HEK293 (cell line): Measurements from ENCODE around the gene CHRM4.

Experiments used
- CTCF ChIA-PET: fragments of 350-600 bp; formaldehyde crosslinking; extraction: SDS; loops from one replicate; lab custom pipeline; 2021; ENCODE audit warnings: antibody characterized with exemption; lab: Yijun Ruan, JAX
- POLR2A ChIA-PET: fragments of 300-600 bp; formaldehyde crosslinking; extraction: SDS; loops from one replicate; lab custom pipeline; 2020; ENCODE audit warnings: antibody characterized with exemption, inconsistent platforms; lab: Yijun Ruan, JAX
- H3K27ac ChIP-seq: fragments of 200-500 bp; sonication (Bioruptor generic); 2 replicates; pipeline ENCODE4 v1.5.1; 2014; ENCODE audit warnings: low read depth, low read length, control low read depth, inconsistent platforms; ENCODE audit errors: extremely low read depth
- H3K36me3 ChIP-seq, 2 experiments: fragments of 200-500 bp in 1 of 2; sonication (Bioruptor generic) in 1 of 2; 1 replicate in 1 of 2; 2 replicates in 1 of 2; pipeline ENCODE4 v1.5.1; 2014 to 2017; ENCODE audit warnings: inconsistent platforms in 2 of 2, low read length in 2 of 2; ENCODE audit not compliant: control insufficient read depth in 2 of 2, insufficient read depth in 1 of 2
- H3K4me1 ChIP-seq: fragments of 200-500 bp; sonication (Bioruptor generic); 2 replicates; pipeline ENCODE4 v1.5.1; 2014; ENCODE audit warnings: mild to moderate bottlenecking, low read length, inconsistent platforms; ENCODE audit not compliant: control insufficient read depth, insufficient read depth
- H3K4me3 ChIP-seq: 2 replicates; pipeline ENCODE4 v1.5.1; 2011; ENCODE audit warnings: low read depth, mild to moderate bottlenecking, control low read depth, low read length, moderate library complexity
- H3K9me3 ChIP-seq: fragments of 200-500 bp; sonication (Bioruptor generic); 2 replicates; pipeline ENCODE4 v1.5.1; 2014; ENCODE audit warnings: low read depth, low read length, inconsistent platforms; ENCODE audit not compliant: control insufficient read depth, insufficient read depth
- CTCF ChIP-seq: fragments of 450-650 bp; formaldehyde crosslinking; IDR thresholded peaks from 2 replicates; pipeline ENCODE4 v1.5.1; 2016; ENCODE audit warnings: missing biosample characterization, missing genetic modification characterization
- GFI1B ChIP-seq: fragments of 450-650 bp; formaldehyde crosslinking; IDR thresholded peaks from 2 replicates; pipeline ENCODE4 v1.5.1; 2016; ENCODE audit warnings: missing biosample characterization, missing genetic modification characterization
- GLIS2 ChIP-seq: fragments of 450-650 bp; formaldehyde crosslinking; IDR thresholded peaks from 2 replicates; pipeline ENCODE4 v1.5.1; 2016; ENCODE audit warnings: missing biosample characterization, missing genetic modification characterization
- KLF1 ChIP-seq: fragments of 450-650 bp; formaldehyde crosslinking; IDR thresholded peaks from 2 replicates; pipeline ENCODE4 v1.5.1; 2016; ENCODE audit warnings: missing biosample characterization, missing genetic modification characterization
- KLF16 ChIP-seq: fragments of 450-650 bp; formaldehyde crosslinking; IDR thresholded peaks from 2 replicates; pipeline ENCODE4 v1.5.1; 2017; ENCODE audit warnings: missing biosample characterization, missing genetic modification characterization
- MEIS1 ChIP-seq: sonication (generic); formaldehyde crosslinking; IDR thresholded peaks from 2 replicates; pipeline ENCODE4 v1.8.1; 2022; ENCODE audit warnings: missing genetic modification reagents, mild to moderate bottlenecking, borderline replicate concordance
- PBX3 ChIP-seq: sonication (generic); formaldehyde crosslinking; IDR thresholded peaks from 2 replicates; pipeline ENCODE4 v1.8.1; 2022; ENCODE audit warnings: mild to moderate bottlenecking, moderate library complexity, missing genetic modification reagents
- SALL2 ChIP-seq: fragments of 450-650 bp; formaldehyde crosslinking; IDR thresholded peaks from 2 replicates; pipeline ENCODE4 v1.5.0; 2017; ENCODE audit warnings: missing biosample characterization, mild to moderate bottlenecking, missing genetic modification characterization, borderline replicate concordance
- SCRT2 ChIP-seq: fragments of 450-650 bp; formaldehyde crosslinking; IDR thresholded peaks from 2 replicates; pipeline ENCODE4 v1.5.1; 2016; ENCODE audit warnings: missing biosample characterization, missing genetic modification characterization
- SETDB1 ChIP-seq: IDR thresholded peaks from one replicate; pipeline ENCODE4 v1.6.1; 2017; ENCODE audit warnings: mild to moderate bottlenecking, low read length, moderate library complexity, mixed read lengths; ENCODE audit not compliant: insufficient read length
- ZBTB26 ChIP-seq: fragments of 450-650 bp; formaldehyde crosslinking; optimal IDR thresholded peaks from 2 replicates; pipeline ENCODE3; 2016; ENCODE audit warnings: missing biosample characterization, mild to moderate bottlenecking, missing genetic modification characterization
- ZFHX2 ChIP-seq: fragments of 450-650 bp; formaldehyde crosslinking; conservative IDR thresholded peaks from 2 replicates; pipeline ENCODE4 v1.5.1; 2016; ENCODE audit warnings: missing biosample characterization, missing genetic modification characterization
- ZIC2 ChIP-seq: fragments of 450-650 bp; formaldehyde crosslinking; IDR thresholded peaks from 2 replicates; pipeline ENCODE4 v1.5.1; 2016; ENCODE audit warnings: missing biosample characterization, missing genetic modification characterization
- ZNF132 ChIP-seq: fragments of 450-650 bp; formaldehyde crosslinking; IDR thresholded peaks from 2 replicates; pipeline ENCODE4 v1.5.1; 2017; ENCODE audit warnings: missing biosample characterization, missing genetic modification characterization, borderline replicate concordance
- ZNF169 ChIP-seq: fragments of 450-650 bp; formaldehyde crosslinking; IDR thresholded peaks from 2 replicates; pipeline ENCODE4 v1.5.1; 2016; ENCODE audit warnings: missing biosample characterization, missing genetic modification characterization
- ZNF174 ChIP-seq: fragments of 450-650 bp; formaldehyde crosslinking; IDR thresholded peaks from 2 replicates; pipeline ENCODE4 v1.5.0; 2017; ENCODE audit warnings: missing biosample characterization, mild to moderate bottlenecking, missing genetic modification characterization
- ZNF18 ChIP-seq: fragments of 450-650 bp; formaldehyde crosslinking; IDR thresholded peaks from 2 replicates; pipeline ENCODE4 v1.5.1; 2016; ENCODE audit warnings: missing biosample characterization, missing genetic modification characterization
- ZNF239 ChIP-seq: fragments of 450-650 bp; formaldehyde crosslinking; IDR thresholded peaks from 2 replicates; pipeline ENCODE4 v1.5.1; 2016; ENCODE audit warnings: missing biosample characterization, missing genetic modification characterization
- ZNF423 ChIP-seq: fragments of 450-650 bp; formaldehyde crosslinking; IDR thresholded peaks from 2 replicates; pipeline ENCODE4 v1.5.1; 2016; ENCODE audit warnings: missing biosample characterization, missing genetic modification characterization
- ZNF48 ChIP-seq: fragments of 450-650 bp; formaldehyde crosslinking; IDR thresholded peaks from 2 replicates; pipeline ENCODE4 v1.5.1; 2016; ENCODE audit warnings: missing biosample characterization, missing genetic modification characterization
- ZNF521 ChIP-seq: fragments of 450-650 bp; formaldehyde crosslinking; IDR thresholded peaks from 2 replicates; pipeline ENCODE4 v1.5.1; 2017; ENCODE audit warnings: missing biosample characterization, mild to moderate bottlenecking, missing genetic modification characterization
- ZNF530 ChIP-seq: fragments of 450-650 bp; formaldehyde crosslinking; IDR thresholded peaks from 2 replicates; pipeline ENCODE4 v1.5.1; 2016; ENCODE audit warnings: low read depth, missing biosample characterization, missing genetic modification characterization
- ZNF561 ChIP-seq: fragments of 450-650 bp; IDR thresholded peaks from 2 replicates; pipeline ENCODE4 v1.5.1; 2018; ENCODE audit warnings: missing biosample characterization, missing genetic modification characterization, borderline replicate concordance
- ZNF654 ChIP-seq: fragments of 450-650 bp; formaldehyde crosslinking; IDR thresholded peaks from 2 replicates; pipeline ENCODE4 v1.5.1; 2016; ENCODE audit warnings: low read depth, missing biosample characterization, missing genetic modification characterization
- ZNF768 ChIP-seq: fragments of 450-650 bp; formaldehyde crosslinking; IDR thresholded peaks from 2 replicates; pipeline ENCODE4 v1.5.1; 2018; ENCODE audit warnings: missing biosample characterization, mild to moderate bottlenecking, missing genetic modification characterization
- ZNF843 ChIP-seq: fragments of 450-650 bp; formaldehyde crosslinking; IDR thresholded peaks from 2 replicates; pipeline ENCODE4 v1.5.1; 2016; ENCODE audit warnings: missing biosample characterization, missing genetic modification characterization
- ZSCAN18 ChIP-seq: fragments of 450-650 bp; formaldehyde crosslinking; IDR thresholded peaks from 2 replicates; pipeline ENCODE4 v1.5.1; 2016; ENCODE audit warnings: missing biosample characterization, missing genetic modification characterization
- ZXDB ChIP-seq: fragments of 450-650 bp; formaldehyde crosslinking; IDR thresholded peaks from 2 replicates; pipeline ENCODE4 v1.5.1; 2016; ENCODE audit warnings: missing biosample characterization, missing genetic modification characterization

CHRM4 gene

GRCh38 chr11:46367244-46367915 is 24.2 kb downstream of the CHRM4 start:
- H3K36me3 ChIP-seq, result peaks cover 0 to 45% of the 10 kb centered on the region in 2 experiments; a peak in 1 of 3 replicates
- peak; percentile 67 for TF ChIP-seq CTCF (tag by site-specific recombination)
- TF ChIP-seq ZNF423 (tag by site-specific recombination), result 0 out of 2 replicates have a peak, but pooled peaks have one; percentile 38
- no peak for TF ChIP-seq ZBTB26 (tag by site-specific recombination)
- 0 out of 2 replicates have a peak, but pooled peaks have one; percentile 41 for TF ChIP-seq ZFHX2 (tag by site-specific recombination)
- TF ChIP-seq ZNF169, result no peak
- no peak for TF ChIP-seq SCRT2 (tag by site-specific recombination)
- 0 out of 2 replicates have a peak, but pooled peaks have one; percentile 16 for TF ChIP-seq KLF1 (tag by site-specific recombination)
- 0 out of 2 replicates have a peak, but pooled peaks have one; percentile 3 for TF ChIP-seq GLIS2 (tag by site-specific recombination)
- peak; percentile 40; the same call in 1 of the 2 replicates for TF ChIP-seq ZIC2 (tag by site-specific recombination)
- TF ChIP-seq PBX3 (CRISPR knock-in tag), result 0 out of 2 replicates have a peak, but pooled peaks have one; percentile 26
- TF ChIP-seq ZNF654, result 0 out of 2 replicates have a peak, but pooled peaks have one; percentile 36
- TF ChIP-seq ZNF174 (tag by site-specific recombination), result no peak
- POLR2A ChIA-PET, result no interaction called here
- no peak overlapping the region for H3K27ac ChIP-seq
- CTCF ChIA-PET, result interaction anchor here (0.5 to 5.6 kb wide), 14 partner anchors 8 to 573 kb away, joined by 3 to 98 read pairs (median 4); partner anchors contain the start of genes CHRM4, DGKZ and ZNF408
- no peaks in the 10 kb centered on the region for H3K9me3 ChIP-seq
- no peaks in the 10 kb centered on the region for H3K4me1 ChIP-seq
- H3K4me3 ChIP-seq, result no peak overlapping the region

- POLR2A ChIA-PET, result no interaction called here
- Histone ChIP-seq H3K27ac (no peak overlapping the region), H3K4me1 (peaks cover 3% of the 10 kb centered on the region), H3K4me3 (no peak overlapping the region), H3K9me3 (no peaks in the 10 kb centered on the region), H3K36me3 (peaks cover 0 to 39% of the 10 kb centered on the region in 2 experiments; a peak in 1 of 3 replicates)
- TF ChIP-seq ZNF18 (tag by site-specific recombination) (no peak), ZNF561 (no peak), ZNF768 (tag by site-specific recombination) (no peak), MEIS1 (CRISPR knock-in tag) (no peak), ZSCAN18 (tag by site-specific recombination) (no peak), SALL2 (no peak), ZNF239 (no peak), ZNF521 (tag by site-specific recombination) (no peak), ZNF843 (tag by site-specific recombination) (no peak), ZNF530 (no peak), SETDB1 (no peak), ZNF169 (no peak), GFI1B (tag by site-specific recombination) (no peak), ZNF132 (tag by site-specific recombination) (no peak), ZXDB (tag by site-specific recombination) (no peak), ZNF48 (no peak), KLF16 (no peak)
- CTCF ChIA-PET, result interaction anchor here (0.5 to 5.6 kb wide), 7 partner anchors 17 to 818 kb away, joined by 3 to 98 read pairs (median 3); partner anchors contain the start of genes DGKZ and ZNF408
Observed at GRCh38 chr11:46366661-46367161, 24.9 kb downstream of the CHRM4 start.
